Glutamatergic neuron (in vitro differentiated cells): Measurements from ENCODE around the gene SEPTIN5. TPM values are rescaled to one million over a fixed set of nuclear protein-coding genes. Genes with fewer than 3 reads are reported as not detected.

Experiments used
- DNase-seq: peaks from one replicate; pipeline ENCODE4 v3.0.0; 2022
- H3K27ac Mint-ChIP-seq: one replicate; pipeline ENCODE4 v1.8.0; 2020; ENCODE audit warnings: mild to moderate bottlenecking, mixed read lengths, inconsistent platforms; ENCODE audit not compliant: unreplicated experiment
- H3K27me3 Mint-ChIP-seq: one replicate; pipeline ENCODE4 v1.8.0; 2020; ENCODE audit warnings: mild to moderate bottlenecking, moderate library complexity, mixed read lengths, inconsistent platforms; ENCODE audit not compliant: unreplicated experiment
- H3K36me3 Mint-ChIP-seq: one replicate; pipeline ENCODE4 v1.8.0; 2020; ENCODE audit warnings: mild to moderate bottlenecking, mixed read lengths, inconsistent platforms; ENCODE audit not compliant: unreplicated experiment
- H3K4me1 Mint-ChIP-seq: one replicate; pipeline ENCODE4 v1.8.0; 2020; ENCODE audit warnings: mild to moderate bottlenecking, low read depth, mixed read lengths, inconsistent platforms; ENCODE audit not compliant: unreplicated experiment
- H3K4me3 Mint-ChIP-seq: one replicate; pipeline ENCODE4 v1.8.0; 2020; ENCODE audit warnings: mild to moderate bottlenecking, mixed read lengths, inconsistent platforms; ENCODE audit not compliant: unreplicated experiment
- H3K9me3 Mint-ChIP-seq: one replicate; pipeline ENCODE4 v1.8.0; 2020; ENCODE audit warnings: mild to moderate bottlenecking, moderate library complexity, mixed read lengths, inconsistent platforms; ENCODE audit not compliant: unreplicated experiment
- long read RNA-seq: library from polyadenylated mRNA; unstranded; transcript quantifications from one replicate; pipeline ENCODE4 v2.0.0, GENCODE V29; 2020; ENCODE audit not compliant: unreplicated experiment
- total RNA-seq: library from RNA; stranded (reverse); fragmentation: NEBNext Ultra II Directional; extraction: Animal tissue kit (Norgen Biotek cat#: 25700); gene quantifications from one replicate; pipeline ENCODE4 v1.2.1, GENCODE V29; 2021; ENCODE audit not compliant: unreplicated experiment
- TF ChIP-seq, protein P1 (sequence below): fragments of 200-600 bp; sonication (generic); IDR thresholded peaks from one replicate; pipeline ENCODE4 v1.5.0; 2021; ENCODE audit not compliant: partially characterized antibody, unreplicated experiment

Gene SEPTIN5
- 96.0 TPM for total RNA-seq
- long read RNA-seq, partial matches to known transcripts: 5 of 10 reads
- long read RNA-seq, other reads (novel, unspliced or antisense): 5 of 10 reads

DNA sequence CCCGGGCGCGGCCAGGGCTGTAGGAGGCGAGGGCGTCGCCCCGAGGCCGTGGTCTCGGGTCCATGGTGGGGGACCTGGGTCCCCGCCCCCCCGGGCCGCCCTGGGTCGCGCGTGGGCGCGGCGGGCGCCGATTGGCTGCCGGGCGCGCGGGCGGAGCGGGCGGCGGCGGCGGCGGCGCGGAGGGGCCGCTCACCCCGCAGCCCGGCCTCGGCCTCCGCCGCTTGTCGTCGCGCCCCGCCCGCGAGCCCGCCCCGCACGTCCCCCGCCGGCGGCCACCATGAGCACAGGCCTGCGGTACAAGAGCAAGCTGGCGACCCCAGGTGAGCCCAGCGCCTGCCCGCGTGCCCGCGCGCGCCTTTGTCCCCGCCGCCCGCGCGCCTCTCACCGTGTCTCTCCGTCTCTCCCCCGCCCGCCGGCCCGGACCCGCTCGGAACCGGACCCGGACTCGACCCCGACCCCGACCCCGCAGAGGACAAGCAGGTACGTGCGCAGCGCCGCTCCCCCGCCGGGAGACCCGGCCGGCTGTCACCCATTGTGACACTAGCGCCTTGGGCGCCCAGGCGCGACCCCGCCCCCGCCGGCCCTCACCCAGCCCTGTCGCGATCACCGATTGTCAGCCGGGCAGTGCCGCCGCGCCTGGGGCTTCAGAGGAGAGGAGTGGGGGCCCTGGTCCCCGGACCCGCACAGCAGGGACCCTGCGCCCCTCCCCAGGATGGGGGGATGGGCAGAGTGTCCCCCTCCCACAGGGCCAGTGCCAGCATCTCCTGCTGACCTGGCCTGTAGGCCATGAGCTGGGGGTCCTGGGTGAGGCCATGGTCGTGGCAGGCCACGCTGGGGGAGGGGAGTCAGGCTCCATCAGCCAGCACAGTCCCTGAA lies at the start of gene SEPTIN5:
SEPTIN5 (plus strand) TSS at position 192 of the 876 bp plus-strand sequence; CDS start at position 278, 86 bp downstream.
- Mint-ChIP-seq H3K4me3 (peak within 1 kb of the TSS; percentile 76), H3K27ac (peak within 1 kb of the TSS; percentile 59), H3K4me1 (peaks cover 7% of the 10 kb centered on the region), H3K9me3 (peaks cover 12% of the 10 kb centered on the region), H3K36me3 (no peaks in the 10 kb centered on the region), H3K27me3 (peaks cover 20% of the 10 kb centered on the region)
- TF ChIP-seq, protein P1, sequence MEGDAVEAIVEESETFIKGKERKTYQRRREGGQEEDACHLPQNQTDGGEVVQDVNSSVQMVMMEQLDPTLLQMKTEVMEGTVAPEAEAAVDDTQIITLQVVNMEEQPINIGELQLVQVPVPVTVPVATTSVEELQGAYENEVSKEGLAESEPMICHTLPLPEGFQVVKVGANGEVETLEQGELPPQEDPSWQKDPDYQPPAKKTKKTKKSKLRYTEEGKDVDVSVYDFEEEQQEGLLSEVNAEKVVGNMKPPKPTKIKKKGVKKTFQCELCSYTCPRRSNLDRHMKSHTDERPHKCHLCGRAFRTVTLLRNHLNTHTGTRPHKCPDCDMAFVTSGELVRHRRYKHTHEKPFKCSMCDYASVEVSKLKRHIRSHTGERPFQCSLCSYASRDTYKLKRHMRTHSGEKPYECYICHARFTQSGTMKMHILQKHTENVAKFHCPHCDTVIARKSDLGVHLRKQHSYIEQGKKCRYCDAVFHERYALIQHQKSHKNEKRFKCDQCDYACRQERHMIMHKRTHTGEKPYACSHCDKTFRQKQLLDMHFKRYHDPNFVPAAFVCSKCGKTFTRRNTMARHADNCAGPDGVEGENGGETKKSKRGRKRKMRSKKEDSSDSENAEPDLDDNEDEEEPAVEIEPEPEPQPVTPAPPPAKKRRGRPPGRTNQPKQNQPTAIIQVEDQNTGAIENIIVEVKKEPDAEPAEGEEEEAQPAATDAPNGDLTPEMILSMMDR: no peak
- DNase-seq: peak; percentile 66

DNA sequence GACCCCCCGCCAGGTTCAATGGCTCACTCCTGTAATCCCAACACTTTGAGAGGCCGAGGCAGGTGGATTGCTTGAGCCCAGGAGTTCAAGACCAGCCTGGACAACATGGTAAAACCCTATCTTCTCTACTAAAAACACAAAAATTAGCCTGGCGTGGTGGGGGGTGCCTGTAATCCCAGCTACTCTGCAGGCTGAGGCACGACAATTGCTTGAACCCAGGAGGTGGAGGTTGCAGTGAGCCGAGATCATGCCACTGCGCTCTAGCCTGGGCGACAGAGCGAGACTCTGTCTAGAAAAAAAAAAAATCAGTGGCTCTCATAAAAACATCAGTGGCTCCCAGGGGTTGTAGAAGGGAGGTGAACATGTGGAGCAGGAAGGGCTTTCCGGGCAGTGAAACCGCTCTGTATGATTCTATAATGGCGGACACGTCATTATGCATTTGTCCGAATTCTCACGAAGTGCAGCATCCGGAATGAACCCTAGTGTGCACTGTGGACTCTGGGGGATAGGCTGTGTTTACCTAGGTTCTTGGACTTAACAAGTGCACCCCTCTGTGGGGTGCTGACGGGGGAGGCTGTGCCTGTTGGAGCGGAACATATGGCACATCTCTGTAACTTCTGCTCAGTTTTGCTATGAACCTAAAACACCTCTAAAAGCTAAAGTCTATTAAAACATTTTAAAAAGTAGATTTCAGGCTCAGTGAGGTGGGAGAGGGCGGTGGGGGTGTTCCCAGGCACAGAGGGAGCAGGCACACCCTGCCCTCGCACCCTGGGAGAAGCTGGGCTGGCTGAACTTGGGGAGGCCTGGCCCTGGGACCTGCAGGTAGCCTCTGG lies 49.1 kb upstream of the SEPTIN5 start:
- Mint-ChIP-seq H3K4me3 (peak overlapping the region; percentile 30), H3K9me3 (peaks cover 2% of the 10 kb centered on the region), H3K36me3 (no peaks in the 10 kb centered on the region), H3K27me3 (peaks cover 9% of the 10 kb centered on the region), H3K4me1 (peaks cover 30% of the 10 kb centered on the region), H3K27ac (peak overlapping the region; percentile 52)
- DNase-seq: no peak
- TF ChIP-seq, protein P1: no peak

DNA sequence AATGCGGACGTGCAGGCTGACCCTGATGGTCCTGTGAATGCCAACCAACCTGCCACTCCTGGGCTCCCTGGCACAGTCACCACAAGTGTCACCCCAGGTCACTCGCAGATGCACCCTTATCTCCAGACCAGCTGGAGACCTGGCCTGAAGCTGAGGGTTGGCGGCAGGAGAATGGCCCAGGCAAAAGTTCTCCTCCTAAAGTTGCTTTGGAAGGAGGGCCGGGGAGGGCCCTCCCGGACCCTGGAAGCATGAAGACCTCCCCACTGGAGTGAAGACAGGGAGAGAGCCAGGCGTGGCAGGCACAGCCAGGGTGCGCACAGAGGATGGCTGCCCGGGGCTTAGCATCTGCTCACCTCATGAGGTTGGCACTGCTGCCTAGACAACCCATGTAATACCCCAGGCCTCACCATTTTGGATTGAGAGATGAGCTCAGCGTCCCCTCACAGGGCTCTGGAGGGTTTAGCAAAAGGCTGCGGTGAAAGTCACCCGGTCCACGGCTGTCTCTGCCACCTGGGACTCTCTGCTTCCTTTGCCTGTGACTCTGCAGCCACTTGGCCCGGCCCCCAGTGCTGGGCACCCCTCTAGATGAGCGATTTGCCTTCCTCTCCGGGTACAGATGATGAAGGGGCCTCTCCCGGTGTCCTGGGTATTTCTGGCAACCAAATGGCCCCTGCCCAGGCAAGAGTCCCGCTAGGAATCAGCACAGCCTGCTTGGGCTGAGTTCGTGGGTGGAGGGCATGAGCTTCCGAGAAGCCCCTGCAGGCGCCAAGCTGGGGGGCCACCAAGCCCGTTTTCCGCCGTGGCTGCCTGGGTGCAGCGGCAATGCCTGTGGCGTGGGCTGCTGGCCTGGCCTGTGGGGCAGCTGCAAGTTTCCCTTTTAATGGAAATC lies 48.3 kb upstream of the SEPTIN5 start:
- peaks cover 2% of the 10 kb centered on the region for H3K9me3 Mint-ChIP-seq
- DNase-seq: no peak
- H3K27me3 Mint-ChIP-seq: peaks cover 9% of the 10 kb centered on the region
- TF ChIP-seq, protein P1: no peak
- no peak overlapping the region for H3K4me3 Mint-ChIP-seq
- H3K27ac Mint-ChIP-seq: no peak overlapping the region
- peaks cover 30% of the 10 kb centered on the region for H3K4me1 Mint-ChIP-seq
- H3K36me3 Mint-ChIP-seq: no peaks in the 10 kb centered on the region

DNA sequence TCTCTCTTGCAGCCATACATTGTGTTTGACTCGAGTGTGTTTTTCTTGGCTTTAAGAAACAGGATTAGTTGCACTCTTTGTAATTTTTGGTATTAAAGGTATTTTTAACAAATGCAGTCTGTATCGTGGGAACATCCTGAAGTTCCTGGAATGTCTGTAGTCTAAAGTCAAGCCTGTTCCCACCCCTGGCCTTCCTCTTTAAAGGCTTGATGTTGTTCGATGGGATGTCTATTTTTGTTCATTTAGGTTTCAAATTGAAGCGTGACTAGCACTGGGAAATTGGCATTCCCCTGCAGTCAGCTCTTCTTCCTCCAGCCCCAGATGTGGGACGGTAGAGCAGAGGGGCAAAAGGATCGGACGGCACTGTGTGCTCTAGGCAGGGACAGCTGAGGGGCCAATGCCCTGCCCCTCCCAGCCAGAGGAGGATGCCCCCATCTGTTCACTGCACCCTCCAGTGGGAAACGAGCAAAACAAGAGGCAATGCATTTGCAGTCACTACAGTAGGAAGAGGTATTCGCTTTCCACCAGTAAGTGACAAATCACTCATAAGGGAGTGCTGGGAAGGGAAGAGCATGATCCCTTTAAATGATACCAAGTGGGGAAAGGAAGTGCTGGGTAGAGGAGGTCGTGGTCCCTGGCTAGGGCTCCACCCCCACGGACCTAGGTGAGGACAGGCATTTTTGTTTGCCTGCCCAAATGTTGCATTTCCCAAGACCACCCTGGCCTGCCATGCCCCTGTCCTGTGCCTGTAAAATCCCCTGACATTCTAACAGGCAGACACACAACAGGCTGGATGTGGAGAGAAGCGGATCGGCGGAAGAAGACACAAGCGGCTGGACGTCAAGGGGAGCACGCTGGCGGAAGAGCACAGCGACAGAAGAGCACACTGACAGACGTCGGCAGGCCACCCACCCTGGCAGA lies 47.4 kb upstream of the SEPTIN5 start:
- no peak for DNase-seq
- Mint-ChIP-seq H3K4me3 (no peak overlapping the region), H3K27me3 (peaks cover 9% of the 10 kb centered on the region), H3K36me3 (peaks cover 4% of the 10 kb centered on the region), H3K27ac (no peak overlapping the region), H3K9me3 (peaks cover 2% of the 10 kb centered on the region), H3K4me1 (peaks cover 30% of the 10 kb centered on the region)
- TF ChIP-seq, protein P1: no peak
